Upper lobe of left lung (tissue), 4 donors: ENCODE measurements around the gene MRPS2.
"Not testable (repeated sequence)": the region's sequence is repeated elsewhere in the genome, so short reads cannot be mapped to it uniquely, and the experiment has no call there.

Experiments used
- EP300 ChIP-seq, 4 donors: sonication (generic); formaldehyde crosslinking; IDR thresholded peaks; one replicate each; pipeline ENCODE4 v1.5.1; 2017; ENCODE audit warnings: antibody characterized with exemption in 4 of 4, control low read depth in 2 of 4
- POLR2A ChIP-seq, 4 donors: fragments of 450-650 bp; IDR thresholded peaks; one replicate each; pipeline ENCODE4 v1.5.1; 2016 to 2017; ENCODE audit warnings: antibody characterized with exemption in 4 of 4, mild to moderate bottlenecking in 2 of 4
- POLR2AphosphoS5 ChIP-seq, 2 donors: sonication (generic); formaldehyde crosslinking; IDR thresholded peaks; one replicate each; pipeline ENCODE4 v1.5.1; 2017; ENCODE audit warnings: antibody characterized with exemption in 2 of 2
- TF ChIP-seq, protein P1 (sequence below), 6 experiments: fragments of 450-650 bp in 4 of 6; fragments of 200-600 bp in 2 of 6; sonication (generic) in 2 of 6; IDR thresholded peaks; one replicate each; pipeline ENCODE4 v1.5.1; 2016 to 2019; ENCODE audit warnings: antibody characterized with exemption in 6 of 6

DNA sequence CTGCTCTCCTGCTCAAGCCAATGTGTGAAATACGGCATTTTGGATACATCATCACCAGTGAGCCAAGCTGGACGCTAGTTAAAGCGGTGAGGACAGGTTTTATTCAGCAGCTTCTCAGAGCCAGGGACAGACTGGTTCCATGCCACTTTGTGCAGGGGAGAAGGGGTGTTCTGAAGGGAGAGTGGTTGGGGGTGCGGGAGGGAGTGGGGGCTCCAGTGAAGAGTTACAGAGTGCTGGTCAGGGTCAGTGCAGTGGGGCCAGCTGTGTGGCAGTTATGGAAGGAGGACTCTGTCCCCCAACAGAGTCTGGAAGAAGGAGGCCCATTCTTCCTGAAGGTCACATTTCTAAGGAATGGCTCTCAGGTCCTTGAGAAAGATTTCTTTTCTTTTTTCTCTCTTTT lies 34.3 kb downstream of the MRPS2 start:
- TF ChIP-seq EP300, POLR2A, POLR2AphosphoS5 (IDR thresholded peaks at IDR 0.05): not testable (repeated sequence)
- TF ChIP-seq, protein P1, sequence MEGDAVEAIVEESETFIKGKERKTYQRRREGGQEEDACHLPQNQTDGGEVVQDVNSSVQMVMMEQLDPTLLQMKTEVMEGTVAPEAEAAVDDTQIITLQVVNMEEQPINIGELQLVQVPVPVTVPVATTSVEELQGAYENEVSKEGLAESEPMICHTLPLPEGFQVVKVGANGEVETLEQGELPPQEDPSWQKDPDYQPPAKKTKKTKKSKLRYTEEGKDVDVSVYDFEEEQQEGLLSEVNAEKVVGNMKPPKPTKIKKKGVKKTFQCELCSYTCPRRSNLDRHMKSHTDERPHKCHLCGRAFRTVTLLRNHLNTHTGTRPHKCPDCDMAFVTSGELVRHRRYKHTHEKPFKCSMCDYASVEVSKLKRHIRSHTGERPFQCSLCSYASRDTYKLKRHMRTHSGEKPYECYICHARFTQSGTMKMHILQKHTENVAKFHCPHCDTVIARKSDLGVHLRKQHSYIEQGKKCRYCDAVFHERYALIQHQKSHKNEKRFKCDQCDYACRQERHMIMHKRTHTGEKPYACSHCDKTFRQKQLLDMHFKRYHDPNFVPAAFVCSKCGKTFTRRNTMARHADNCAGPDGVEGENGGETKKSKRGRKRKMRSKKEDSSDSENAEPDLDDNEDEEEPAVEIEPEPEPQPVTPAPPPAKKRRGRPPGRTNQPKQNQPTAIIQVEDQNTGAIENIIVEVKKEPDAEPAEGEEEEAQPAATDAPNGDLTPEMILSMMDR (IDR thresholded peaks at IDR 0.05), result not testable (repeated sequence)
